ENCODE data around the gene JAK1. TPM values are rescaled to one million over a fixed set of nuclear protein-coding genes. Genes with fewer than 3 reads are reported as not detected.
A peak's percentile ranks its signal among the peaks of the same experiment; 100 is the strongest.

JAK1 gene
- total and polyA plus RNA-seq, 11 donors, result 20.5 to 189 (median 94.8) TPM

DNA sequence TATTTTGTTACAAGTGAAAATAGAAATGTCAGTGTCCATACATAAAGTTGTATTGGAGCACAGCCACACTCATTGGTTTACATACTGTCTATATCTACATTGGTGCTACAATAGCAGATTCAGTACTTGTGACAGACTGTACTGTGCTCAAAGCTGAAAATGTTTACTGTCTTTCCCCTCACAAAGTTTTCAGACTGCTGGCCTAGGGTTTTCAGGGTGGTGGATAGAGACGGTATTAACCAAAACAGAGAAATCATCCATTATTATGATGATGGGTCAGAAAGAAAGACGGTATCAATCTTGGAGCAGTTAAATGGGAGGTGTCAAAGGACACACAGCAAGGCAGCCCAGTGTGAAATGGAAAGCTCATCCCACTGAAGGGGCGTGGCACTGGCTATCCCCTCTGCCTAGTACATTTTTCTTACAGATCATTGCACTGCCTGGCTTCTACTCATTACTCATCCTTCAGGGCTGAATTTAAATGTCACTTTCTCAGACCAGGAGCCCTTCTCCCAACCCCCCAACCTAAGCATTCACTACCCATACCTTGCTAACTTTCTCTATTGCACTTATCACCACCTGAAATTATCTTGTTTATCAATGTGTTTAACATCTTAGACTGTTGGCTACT lies 10.2 kb downstream of the JAK1 start:
- Histone ChIP-seq H3K4me3 (no peak overlapping the region), H3K36me3 (no peaks in the 10 kb centered on the region), H3K4me1 (peaks cover 0 to 94% (median 49%) of the 10 kb centered on the region in 12 donors), H3K27ac (peak overlapping the region in 11 of 12 donors; percentile 19 to 85 (median 54)), H3K27me3 (no peaks in the 10 kb centered on the region), H3K9me3 (no peaks in the 10 kb centered on the region)
- no peak for TF ChIP-seq POLR2A (IDR thresholded peaks at IDR 0.05)
- TF ChIP-seq, protein P1, sequence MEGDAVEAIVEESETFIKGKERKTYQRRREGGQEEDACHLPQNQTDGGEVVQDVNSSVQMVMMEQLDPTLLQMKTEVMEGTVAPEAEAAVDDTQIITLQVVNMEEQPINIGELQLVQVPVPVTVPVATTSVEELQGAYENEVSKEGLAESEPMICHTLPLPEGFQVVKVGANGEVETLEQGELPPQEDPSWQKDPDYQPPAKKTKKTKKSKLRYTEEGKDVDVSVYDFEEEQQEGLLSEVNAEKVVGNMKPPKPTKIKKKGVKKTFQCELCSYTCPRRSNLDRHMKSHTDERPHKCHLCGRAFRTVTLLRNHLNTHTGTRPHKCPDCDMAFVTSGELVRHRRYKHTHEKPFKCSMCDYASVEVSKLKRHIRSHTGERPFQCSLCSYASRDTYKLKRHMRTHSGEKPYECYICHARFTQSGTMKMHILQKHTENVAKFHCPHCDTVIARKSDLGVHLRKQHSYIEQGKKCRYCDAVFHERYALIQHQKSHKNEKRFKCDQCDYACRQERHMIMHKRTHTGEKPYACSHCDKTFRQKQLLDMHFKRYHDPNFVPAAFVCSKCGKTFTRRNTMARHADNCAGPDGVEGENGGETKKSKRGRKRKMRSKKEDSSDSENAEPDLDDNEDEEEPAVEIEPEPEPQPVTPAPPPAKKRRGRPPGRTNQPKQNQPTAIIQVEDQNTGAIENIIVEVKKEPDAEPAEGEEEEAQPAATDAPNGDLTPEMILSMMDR (IDR thresholded peaks at IDR 0.05), result no peak
- no peak for DNase-seq
- WGBS, 4 donors, result 66 to 77% (median 71%) methylated on average over 3 of the region's 3 CpGs
- ATAC-seq, result peak in 3 of 4 donors; percentile 22 to 39 (median 25)
- intact Hi-C loops (cut with DNase I), result loop anchor here in 1 of 10 donors (5.0 kb wide), 1 partner anchor 59 kb away; no protein-coding TSS in a partner anchor

DNA sequence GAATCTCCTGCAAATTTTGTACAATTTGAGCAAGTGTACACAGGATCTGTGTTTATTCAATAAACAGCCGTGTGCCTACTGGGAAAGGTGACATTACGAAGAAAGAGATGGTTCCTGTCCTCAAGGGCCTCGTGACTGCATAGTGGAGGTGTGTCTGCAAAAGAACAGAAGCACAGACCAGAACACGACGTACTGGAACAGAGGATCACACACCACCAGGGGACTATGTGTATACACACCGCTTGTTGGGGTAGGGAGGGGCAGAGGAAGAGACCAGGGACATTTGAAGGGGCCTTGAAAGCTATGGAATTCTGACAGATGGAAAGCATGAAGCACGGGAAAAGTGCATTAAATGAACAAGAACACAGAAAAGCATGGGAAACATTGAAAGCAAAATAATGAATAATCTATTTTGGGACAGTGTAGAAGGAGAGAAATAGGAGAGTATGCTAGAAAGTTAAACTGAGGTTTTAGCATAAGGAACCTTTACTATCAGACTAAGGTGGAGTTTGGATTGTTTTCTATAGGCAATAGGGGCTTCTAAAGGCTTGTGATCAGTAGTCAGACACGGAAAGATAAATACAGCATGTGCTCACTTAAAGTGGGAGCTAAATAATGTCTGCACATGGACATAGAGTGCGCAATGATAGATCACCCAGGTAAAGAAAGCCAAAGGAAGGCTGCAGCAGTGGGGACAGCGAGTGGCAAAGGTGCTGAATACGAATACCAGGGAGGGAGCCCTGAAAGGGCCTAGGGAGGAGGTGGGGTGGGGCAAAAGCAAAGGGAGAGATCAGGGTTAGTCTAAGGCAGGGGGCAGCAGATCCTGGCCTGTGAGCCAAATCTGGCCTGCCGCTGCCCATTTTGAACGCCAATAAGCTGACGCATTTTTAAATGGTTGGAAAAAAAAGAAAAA lies 11.0 kb downstream of the JAK1 start:
- TF ChIP-seq, protein P1 (IDR thresholded peaks at IDR 0.05), result no peak
- no peak for TF ChIP-seq POLR2A (IDR thresholded peaks at IDR 0.05)
- peak; percentile 94 to 96 (median 95) for ATAC-seq
- Histone ChIP-seq H3K9me3 (no peaks in the 10 kb centered on the region), H3K27me3 (no peaks in the 10 kb centered on the region), H3K4me3 (no peak overlapping the region), H3K4me1 (peaks cover 0 to 94% (median 44%) of the 10 kb centered on the region in 12 donors), H3K36me3 (no peaks in the 10 kb centered on the region), H3K27ac (peak overlapping the region; percentile 2 to 85 (median 46))
- peak in 3 of 5 donors; percentile 27 to 69 (median 53) for DNase-seq
- intact Hi-C loops (cut with DNase I), result loop anchor here in 1 of 10 donors (5.0 kb wide), 1 partner anchor 58 kb away; no protein-coding TSS in a partner anchor
- 53 to 54% (median 54%) methylated on average over 14 of the region's 14 CpGs for WGBS, 4 donors

DNA sequence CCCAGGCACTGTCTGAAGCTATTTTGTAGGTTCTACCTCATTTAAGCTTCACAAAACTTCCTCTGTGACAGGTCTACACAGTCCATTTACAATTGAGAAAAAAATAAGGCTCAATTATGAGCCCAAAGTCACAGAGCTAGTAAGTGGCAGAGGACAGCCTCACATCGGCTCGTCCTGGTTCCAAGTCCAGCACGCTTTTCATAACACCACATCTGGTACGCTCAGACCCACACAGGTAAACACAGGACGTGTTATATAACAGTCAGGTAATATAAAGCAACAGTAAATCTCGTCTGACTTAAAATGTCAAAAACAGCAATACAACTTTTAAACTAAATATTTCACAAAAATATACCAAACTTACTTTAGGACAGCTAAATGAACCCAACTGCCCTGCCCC lies 13.1 kb downstream of the JAK1 start:
- intact Hi-C loops (cut with DNase I), result no loop called here
- TF ChIP-seq, protein P1 (IDR thresholded peaks at IDR 0.05), result no peak
- TF ChIP-seq POLR2A (IDR thresholded peaks at IDR 0.05), result no peak
- ATAC-seq (no peak), DNase-seq (no peak)
- H3K27me3 ChIP-seq, result no peaks in the 10 kb centered on the region
- H3K27ac ChIP-seq, result no peak overlapping the region
- no peak overlapping the region for H3K4me3 ChIP-seq
- no peaks in the 10 kb centered on the region for H3K9me3 ChIP-seq
- no peaks in the 10 kb centered on the region for H3K36me3 ChIP-seq
- H3K4me1 ChIP-seq, result peaks cover 5 to 93% (median 45%) of the 10 kb centered on the region in 12 donors
- WGBS, 4 donors, result 77 to 82% (median 80%) methylated on average over 6 of the region's 6 CpGs

DNA sequence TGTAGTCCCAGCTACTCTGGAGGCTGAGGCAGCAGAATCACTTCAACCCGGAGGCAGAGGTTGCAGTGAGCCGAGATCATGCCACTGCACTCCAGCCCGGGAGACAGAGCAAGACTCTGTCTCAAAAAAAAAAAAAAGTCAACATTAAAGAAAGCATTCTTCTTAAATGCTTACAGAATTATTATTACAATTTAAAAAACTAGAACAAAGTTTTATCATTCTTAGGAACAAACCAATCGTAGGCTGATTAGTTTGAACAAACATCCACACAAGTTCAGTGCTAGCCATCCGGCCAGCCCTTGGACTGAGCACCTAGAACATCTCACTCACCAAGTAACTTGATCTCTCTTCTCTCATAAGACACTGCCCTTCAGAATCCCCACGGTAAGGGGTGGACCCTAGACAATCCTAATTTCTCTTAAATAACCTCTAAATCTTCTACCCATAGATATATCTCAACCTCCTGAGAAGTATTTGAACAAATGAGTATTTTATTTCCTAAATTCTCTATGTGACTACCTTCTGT lies 16.0 kb downstream of the JAK1 start:
- H3K27me3 ChIP-seq, result no peaks in the 10 kb centered on the region
- no peaks in the 10 kb centered on the region for H3K9me3 ChIP-seq
- H3K4me1 ChIP-seq, result peaks cover 0 to 90% (median 40%) of the 10 kb centered on the region in 12 donors
- no peak overlapping the region for H3K27ac ChIP-seq
- WGBS, 4 donors, result 69 to 82% (median 76%) methylated on average over 6 of the region's 6 CpGs
- no peak for DNase-seq
- no peak overlapping the region for H3K4me3 ChIP-seq
- intact Hi-C loops (cut with DNase I), result no loop called here
- TF ChIP-seq, protein P1 (IDR thresholded peaks at IDR 0.05), result no peak
- TF ChIP-seq POLR2A (IDR thresholded peaks at IDR 0.05), result no peak
- ATAC-seq, result no peak
- H3K36me3 ChIP-seq, result no peaks in the 10 kb centered on the region
